Activated CD4-positive, alpha-beta T cell treated with anti-CD3 and anti-CD28 coated beads, Interleukin-10, Interleukin-2, amounts not matched to agents 100 ng/mL and 50 ng/mL, durations not matched to agents 16 hours and 8 hours (primary cell): ENCODE results near the gene THSD7B.
"Not testable (repeated sequence)": the region's sequence is repeated elsewhere in the genome, so short reads cannot be mapped to it uniquely, and the experiment has no call there.

ENCODE experiments used
- DNase-seq: peaks from one replicate; pipeline ENCODE4 v3.0.0-alpha.2; 2020

Gene THSD7B

DNA sequence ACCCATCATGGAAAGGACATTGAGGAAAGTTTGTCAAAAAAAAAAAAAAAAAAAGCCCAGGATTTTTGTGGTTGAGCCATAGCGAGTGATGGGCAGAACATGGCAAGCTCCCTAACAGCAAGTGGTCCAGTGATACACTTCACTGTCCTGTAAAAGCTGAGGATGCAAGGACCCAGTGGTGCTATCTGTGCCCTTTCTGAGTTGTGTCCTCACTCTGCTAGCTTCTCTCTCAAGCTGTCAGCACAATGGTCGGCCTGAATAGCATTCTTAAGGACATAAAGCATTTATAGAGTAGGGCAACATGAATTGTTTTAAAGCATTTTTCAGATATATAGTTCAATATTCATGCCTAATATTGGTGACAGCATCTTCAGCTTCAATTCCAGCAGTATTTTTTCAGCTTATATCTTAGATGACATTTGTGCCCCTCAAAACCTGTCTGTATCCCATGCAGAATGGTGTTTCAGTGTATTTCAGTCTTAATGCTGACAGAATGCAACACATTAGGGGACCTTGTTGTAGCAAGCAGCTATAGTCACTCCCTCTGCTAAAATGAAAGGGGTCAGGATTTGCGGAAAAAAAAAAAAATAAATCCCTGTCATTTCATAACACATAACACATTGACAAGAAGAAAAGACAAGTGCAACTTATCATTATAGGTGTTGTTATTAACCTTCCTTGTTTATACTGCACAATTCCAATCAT, 496.7 kb downstream of the THSD7B start:
- no peak for DNase-seq

DNA sequence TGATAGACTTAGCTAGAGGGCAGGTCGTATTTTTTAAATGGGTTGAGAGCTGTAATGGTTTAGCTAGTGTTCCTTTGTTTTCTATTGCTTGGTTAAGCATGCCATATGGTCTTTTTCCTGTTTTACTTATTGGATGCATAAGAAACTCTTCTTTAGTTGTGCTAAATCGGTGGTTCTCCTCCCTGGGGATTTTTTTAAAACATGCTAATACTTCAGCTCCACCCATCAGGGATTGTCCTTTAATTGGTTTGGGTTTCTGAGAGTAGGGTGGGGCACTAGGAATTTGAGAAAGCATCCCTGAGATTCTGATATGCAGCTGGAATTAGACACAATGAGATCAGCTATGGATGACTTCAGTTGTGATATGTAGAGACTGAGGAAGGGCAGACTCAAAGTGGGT, 497.2 kb downstream of the THSD7B start:
- no peak for DNase-seq

DNA sequence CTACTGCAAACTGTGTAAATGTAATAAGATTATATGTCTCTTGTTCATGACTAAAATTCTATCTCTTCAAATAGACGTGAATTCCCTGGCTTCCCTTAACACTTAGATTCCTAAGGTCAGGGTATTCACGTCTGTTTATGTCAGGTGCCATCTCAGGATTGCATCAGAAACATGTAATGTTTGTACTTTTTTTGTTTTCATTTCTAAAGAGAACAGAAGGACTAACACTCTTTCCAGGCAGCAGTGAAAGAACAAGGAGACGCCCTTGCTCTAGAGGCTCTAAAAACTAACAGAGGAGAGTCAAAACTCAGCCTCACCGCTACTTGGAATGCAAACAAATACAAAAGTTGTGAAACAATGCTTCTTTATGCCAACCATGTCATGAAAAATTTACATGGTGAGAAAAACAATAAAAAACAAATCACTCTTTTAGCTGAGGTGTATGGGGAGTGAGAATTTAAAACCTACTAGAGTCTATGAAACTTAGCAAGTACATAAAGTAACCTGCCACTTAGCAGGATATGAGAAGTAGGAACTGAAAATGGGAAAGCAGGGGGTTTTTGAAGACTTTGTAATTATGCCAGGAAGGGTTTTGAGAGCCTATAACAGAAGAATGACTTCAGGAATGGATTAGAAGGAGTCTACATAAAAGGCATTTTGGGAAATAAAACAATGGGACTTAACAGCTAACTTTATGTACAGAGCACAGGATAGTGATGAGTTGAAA, 522.7 kb downstream of the THSD7B start:
- DNase-seq = no peak

DNA sequence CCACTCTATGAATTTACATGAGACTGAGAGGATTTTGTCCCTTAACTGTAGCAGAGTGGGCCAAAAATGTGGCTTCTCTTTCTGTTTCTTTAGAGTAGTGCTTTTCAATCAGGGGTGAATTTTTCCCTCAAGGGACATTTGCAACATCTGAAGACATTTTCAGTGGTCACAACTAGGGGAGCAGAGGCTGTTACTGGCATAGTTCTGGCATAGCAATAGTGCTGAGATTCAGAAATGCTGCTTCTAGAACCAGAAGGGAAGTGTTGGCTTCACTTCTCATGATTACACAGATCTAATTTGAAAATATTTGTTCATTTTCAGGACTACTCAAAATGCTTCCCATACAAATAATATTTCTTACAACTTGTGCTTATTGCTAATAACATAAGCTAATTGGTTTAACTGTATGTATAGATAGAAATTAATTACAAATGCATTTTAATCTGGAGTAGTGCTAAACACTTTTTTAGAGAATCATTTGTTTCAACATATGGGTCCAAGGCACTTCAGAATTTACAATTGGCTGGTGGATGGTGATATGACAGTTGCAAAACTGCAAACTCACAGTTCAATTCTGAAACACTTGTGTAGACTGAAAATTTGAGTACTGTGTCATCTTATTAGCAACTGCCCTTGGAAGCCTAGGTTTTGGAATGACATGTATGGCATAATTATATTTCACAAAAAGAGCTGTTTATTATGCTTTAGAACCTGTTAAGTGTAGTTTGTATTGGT, 526.7 kb downstream of the THSD7B start:
- DNase-seq = no peak

DNA sequence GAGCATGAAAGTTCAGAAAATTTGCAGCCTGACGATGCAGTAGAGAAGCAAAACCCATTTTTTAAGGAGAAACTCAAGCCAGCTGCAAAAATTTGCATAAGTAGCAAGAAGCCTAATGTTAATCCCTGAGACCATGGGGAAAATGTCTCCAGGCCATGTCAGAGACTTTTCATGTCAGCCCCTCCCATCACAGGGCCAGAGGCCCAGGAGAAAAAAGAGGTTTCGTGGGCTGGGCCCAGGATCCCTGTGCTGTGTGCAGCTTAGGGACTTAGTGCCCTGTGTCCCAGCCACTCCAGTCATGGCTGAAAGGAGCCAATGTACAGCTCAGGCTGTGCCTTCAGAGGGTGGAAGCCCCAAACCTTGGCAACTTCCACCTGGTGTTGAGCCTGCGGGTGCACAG, 533.0 kb downstream of the THSD7B start:
- no peak for DNase-seq

DNA sequence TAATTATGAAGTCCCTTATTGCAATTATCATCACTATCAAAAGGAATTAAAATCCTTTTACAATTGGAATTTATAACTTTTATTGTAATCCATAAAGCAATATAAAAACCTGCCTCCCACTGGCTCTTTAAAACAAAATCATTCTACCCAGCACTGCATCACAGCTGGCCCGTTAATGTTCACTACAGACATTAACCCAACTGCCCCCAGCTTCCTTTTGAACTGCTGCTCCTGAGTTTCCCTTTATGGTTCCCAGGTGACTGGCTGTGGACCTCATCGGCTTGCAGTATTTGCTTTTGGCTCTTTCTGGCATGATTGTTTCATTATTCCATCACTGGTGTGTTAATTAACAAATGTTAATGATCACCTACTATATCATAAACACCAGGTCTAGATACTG, 535.6 kb downstream of the THSD7B start:
- no peak for DNase-seq

DNA sequence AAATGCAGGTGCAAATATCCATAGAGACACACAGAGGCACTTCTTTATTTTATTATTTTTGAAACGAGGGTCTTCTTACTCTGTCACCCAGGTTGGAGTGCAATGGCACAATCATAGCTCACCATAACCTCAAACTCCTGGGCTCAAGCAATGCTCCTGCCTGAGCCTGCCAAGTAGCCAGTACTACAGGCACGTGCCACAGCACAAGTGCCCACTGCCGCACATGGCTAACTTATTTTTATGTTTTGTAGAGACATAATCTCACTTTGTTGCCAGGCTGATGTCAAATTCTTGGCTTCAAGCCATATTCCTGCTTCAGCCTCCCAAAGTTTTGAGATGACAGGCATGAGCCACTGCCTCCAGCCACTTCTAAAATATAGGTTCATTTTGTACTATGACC, 537.6 kb downstream of the THSD7B start:
- DNase-seq = no peak

DNA sequence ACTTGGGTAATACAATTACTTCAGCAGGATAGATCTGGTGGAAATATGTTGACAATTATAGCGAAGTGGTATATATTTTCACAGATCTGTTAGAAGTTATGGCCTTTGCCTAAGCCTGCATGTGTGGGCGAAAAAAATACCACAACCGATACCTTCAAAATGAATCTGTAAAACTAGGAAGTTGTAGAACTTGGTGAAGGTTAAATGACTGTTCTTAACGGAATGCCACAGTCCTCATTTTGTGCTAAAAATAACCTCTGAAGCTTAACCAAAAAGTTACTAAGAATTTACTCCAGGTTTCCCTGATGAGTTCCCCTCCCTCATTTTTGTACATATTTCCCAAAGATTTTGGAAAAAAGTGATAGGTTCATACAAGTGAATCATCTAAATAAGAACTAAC, 550.7 kb downstream of the THSD7B start:
- no peak for DNase-seq

DNA sequence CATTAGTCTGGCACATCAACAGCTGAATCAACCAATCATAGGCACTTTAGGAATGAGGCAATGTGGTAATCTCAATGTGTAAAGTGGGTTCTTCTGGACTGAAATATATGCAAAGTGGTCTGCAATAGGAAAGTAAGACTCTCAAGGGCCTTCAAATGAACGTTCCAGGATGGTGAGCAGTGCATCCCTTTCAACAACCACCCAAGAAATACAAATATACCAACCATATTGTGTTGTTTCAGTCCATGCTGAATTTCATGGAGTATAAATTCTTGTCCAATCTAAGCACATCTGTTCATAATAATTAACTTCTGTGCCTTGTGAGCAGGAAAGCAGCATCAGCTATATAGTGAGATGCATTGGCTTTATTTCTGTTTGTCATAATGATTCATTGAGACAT, 556.2 kb downstream of the THSD7B start:
- no peak for DNase-seq

DNA sequence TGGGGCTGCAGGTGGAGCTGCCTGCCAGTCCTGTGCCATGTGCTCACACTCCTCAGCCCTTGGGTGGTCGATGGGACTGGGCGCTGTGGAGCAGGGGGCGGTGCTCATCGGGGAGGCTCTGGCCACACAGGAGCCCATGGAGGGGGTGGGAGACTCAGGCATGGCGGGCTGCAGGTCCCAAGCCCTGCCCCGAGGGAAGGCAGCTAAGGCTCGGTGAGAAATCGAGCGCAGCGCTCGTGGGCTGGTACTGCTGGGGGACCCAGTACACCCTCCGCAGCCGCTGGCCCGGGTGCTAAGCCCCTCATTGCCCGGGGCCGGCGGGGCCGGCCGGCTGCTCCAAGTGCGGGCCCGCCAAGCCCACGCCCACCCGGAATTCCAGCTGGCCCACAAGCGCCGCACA, 566.2 kb downstream of the THSD7B start:
- not testable (repeated sequence) for DNase-seq

DNA sequence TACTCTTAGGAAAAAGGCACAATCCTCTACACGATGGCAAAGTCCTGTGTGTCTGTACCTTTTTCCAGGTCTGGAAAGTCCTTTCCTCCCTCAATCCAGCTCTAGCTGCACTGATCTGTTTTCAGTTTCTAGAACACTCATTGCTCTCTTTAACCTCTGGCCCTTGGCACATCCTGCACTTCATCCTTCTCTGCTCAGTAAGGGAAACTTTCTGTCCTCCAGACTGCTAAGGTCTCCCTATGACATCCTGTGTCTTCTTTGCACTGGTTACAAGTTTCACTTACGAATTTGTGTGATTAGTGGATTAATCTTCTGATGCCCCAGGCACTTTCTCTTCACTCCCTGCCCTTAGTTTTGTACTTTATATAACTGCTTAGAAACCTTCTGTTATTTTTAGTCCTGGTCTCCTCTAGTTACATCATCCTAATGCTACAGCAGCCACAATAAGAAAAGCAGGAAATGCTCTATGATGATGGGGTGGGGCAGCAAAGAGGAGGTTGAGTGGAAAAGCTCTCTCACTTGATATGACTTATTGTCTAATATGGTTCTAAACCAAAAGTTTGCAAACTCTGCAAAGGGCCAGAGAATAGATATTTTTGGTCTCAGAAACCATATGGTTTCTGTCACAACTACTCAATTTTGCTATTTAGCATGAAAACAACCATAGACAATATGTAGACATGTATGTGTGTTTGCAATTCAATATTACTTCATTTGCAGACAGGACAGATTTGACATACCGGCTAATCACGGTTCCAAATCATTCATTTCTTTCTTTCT, 568.2 kb downstream of the THSD7B start:
- DNase-seq = no peak

DNA sequence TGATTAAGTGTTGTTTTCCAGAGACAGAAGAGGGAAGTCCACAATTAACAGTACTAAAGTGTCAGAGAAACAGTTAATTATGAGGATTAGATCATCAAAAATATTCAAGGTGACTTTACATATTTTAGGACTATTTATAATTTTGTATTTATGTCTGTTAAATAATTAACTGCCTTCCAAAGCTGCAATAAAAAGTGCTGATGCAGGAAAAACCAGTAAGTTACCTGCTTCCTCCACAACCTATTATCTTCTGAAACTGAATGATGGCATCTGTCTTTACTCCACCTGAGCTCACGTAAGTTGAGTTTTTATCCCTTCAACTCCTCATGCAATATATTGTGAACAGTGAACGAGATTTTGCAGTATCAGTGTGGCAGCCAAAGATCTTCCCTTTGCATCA, 570.7 kb downstream of the THSD7B start:
- DNase-seq = no peak

DNA sequence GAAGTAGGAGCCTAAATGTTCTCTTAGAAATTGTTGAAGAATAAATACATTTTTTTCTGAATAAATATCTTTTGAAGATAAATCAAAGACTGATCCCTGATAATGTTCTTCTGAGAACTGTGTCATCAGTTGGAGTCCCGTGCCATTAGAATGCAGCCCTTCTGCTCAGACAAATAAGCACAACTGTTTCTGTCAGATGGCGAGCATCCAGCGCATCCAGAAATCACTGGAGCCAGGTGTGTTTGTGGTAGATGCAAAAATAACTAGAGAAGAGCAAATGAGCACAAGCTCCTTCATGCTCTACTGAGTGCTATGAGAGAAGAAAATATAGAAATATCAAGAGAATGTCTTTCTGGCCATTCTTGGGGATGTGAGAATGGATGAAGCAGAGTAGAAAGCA, 573.7 kb downstream of the THSD7B start:
- DNase-seq = no peak

DNA sequence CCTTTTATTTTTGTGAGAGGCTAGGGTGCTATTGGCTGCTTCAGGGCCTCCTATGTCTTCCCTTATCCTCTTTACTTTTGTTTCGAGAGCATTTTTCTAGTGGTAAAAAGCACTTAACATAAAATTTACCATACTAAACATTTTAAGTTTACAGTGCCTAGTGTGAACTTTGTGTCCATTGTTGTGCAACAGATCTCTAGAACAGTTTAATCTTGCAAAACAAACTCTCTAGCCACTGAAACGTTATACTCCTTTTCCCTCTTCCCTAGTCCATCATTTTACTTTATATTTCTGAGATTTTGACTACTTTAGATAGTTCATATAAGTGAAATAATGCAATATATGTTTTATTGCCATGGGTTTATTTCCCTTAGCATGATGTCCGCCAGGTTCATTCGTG, 580.6 kb downstream of the THSD7B start:
- no peak for DNase-seq

DNA sequence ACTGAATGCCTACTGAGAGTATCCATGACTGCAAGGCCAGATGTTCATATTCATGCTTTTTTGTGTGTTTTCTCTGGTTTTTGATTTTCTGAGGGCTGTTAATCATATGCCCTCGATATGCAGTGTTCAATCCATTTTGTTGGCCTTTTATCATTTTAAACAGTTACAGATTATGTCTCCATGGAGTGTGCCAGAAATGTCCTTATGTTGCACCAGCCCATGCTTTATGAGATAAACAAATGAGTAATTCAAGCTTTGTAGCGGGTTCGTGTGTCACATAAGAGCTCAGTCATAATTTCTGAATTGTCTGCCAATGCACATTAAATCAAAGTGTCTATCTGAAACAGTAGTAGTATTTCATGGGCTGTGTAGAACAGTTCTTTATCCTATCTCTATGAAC, 583.0 kb downstream of the THSD7B start:
- no peak for DNase-seq

DNA sequence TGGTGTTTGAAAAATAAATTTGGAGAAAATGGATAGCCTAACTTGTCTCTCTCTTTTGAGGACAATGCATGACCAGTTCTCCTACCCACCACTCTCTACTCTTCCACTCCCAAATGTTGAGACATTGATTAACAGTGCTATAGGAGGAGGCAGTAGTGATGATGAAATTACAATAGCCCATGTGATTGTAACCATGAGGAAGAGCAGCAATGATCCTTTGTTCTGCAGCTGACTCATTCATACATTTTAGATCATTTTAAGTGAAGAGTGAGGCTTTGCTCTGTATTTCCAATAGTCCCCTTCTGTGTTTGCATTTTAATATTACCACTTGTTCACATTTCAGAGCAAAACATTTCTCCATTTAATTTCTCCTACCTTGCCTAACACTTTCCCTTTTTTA, 592.3 kb downstream of the THSD7B start:
- DNase-seq = no peak

DNA sequence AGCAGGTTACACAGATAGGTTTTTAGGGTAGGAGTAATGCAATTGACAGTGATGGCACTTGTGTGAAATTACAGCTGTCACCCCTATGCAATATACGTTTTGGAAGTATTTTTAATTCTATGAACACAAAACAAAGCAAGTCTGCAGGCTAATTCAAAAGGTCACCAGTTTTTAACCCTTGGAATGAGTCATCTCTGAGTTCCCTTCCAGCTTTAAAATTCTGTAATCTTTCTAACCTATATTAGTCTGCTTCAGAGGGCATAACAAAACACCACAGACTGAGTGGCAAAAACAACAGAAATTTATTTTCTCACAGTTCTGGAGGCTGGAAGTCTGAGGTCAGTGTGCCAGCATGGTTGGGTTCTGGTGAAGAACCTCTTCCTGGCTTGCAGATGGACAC, 602.0 kb downstream of the THSD7B start:
- no peak for DNase-seq

DNA sequence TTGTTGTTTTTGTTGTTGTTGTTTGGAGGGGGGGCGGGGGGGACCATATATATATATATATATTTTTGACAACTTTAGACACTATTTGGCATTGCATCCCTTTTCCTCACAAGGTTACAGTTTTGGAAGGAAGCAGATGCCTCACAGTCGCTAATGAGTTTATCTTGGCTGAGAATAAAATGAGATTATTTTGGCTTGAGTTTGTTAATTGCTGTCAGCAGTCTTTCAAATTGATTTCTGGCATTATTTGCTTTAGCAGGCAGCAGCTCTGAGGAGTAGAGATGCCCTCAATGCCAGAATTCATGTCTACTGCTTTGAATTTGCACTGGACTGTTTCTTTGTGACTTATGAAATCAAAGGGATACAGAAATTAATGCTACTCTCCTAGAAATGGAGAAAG, 603.8 kb downstream of the THSD7B start:
- no peak for DNase-seq

DNA sequence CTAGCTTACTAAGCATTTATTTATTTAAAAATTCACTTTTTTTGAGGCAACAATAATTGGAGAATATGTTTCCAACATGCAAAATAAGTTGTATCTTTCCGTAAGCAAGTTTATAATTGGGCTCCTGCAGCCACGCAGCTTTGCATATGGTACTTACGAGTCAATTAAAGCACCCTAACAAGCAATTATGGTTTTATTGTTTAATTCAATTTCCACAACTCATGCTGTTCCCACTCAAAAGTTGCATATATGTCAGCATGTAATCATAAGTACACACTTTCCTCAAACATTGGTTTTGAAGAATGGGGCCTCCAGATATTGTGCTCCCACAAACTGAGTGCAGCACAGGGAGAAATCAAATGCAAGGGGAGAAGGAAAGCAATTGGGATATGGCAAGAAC, 613.8 kb downstream of the THSD7B start:
- no peak for DNase-seq

DNA sequence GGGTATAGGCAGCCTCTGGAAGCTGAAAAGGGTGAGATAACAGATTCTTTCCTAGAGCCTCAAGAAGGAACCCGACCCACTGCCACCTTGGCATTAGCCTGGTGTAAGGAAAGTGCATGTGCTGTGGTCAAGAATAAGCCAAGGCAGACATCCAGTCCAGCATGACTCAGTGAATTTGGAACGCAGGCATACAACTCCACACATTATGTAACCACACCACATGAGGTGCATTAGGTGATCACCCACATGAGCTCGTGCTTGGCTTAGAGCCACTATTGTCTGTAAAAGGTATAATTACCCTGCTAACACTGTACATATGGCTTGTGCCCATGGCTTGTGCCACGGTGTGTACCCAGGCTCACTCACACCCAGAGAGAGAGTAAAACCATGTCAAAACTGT, 615.3 kb downstream of the THSD7B start:
- DNase-seq = no peak

DNA sequence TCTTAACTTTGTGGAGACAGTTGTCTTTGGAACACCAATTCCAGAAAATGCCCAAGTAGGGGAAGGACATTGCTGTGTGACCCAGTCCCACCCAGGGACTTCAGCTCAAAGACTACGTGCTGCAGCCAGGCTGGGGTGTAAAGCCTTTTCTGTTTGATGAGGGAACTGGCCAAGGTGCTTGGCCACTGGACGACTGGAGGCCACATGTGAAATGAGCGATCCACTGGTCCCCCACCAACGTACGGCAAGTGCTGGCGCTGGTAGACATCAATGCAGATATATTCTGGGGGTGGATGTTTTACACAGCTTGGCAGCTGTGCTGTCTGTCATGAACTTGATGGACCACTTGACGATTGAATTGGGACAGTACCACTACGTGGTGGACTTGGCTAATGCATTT, 616.4 kb downstream of the THSD7B start:
- no peak for DNase-seq

DNA sequence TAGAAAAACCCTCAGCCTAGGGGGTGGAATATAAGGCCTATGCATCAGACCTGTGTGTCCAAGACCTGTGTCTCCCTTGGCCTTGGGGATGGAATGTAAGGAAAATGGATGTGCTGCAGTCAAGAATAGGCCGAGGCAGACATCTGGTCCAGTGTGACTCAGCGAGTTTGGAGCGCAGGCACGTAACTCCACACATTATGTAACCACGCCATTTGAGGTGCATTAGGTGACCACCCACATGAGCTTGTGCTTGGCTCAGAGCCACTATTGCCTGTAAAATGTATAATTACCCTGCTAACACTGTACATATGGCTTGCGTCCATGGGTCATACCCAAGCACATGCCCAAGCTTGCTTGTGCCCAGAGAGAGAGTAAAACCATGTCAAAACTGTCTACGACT, 618.0 kb downstream of the THSD7B start:
- no peak for DNase-seq

DNA sequence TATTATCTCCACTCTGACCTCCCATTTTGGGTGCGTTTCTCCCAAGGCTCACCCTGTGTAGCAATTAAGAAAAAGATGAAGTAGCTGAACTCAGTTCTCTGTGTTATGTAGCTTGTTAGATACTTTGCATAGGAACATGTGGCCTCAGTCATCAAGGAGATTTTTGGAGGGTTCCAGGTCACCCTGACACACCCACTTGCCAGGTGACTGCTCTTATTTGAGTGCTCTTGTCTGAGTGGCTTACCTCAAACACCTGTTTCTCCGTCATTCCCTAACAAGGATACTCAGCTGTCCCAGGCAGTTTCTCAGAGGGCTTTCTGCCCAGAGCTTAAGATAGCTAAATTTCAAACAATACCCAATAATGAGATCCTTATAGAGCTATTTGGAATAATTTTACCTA, 621.7 kb downstream of the THSD7B start:
- DNase-seq = no peak
